ENCODE data around the gene SPC25. TPM values are rescaled to one million over a fixed set of nuclear protein-coding genes. Genes with fewer than 3 reads are reported as not detected.
"Not testable (repeated sequence)": the region's sequence is repeated elsewhere in the genome, so short reads cannot be mapped to it uniquely, and the experiment has no call there.

The SPC25 gene, protein sequence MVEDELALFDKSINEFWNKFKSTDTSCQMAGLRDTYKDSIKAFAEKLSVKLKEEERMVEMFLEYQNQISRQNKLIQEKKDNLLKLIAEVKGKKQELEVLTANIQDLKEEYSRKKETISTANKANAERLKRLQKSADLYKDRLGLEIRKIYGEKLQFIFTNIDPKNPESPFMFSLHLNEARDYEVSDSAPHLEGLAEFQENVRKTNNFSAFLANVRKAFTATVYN
- 0.18 and 0.95 TPM in 2 replicates for total RNA-seq

GRCh38 chr2:168890006-168890782, at the start of gene SPC25:
SPC25 (minus strand) TSS chr2:168890430; CDS start chr2:168889519, 911 bp downstream.
- Mint-ChIP-seq H3K4me1 (peaks cover 11% of the 10 kb centered on the region), H3K9me3 (no peaks in the 10 kb centered on the region), H3K4me3 (peak within 1 kb of the TSS; percentile 91), H3K27ac (no peak within 1 kb of the TSS), H3K27me3 (peaks cover 5% of the 10 kb centered on the region), H3K36me3 (ENCODE audit: low read depth) (peaks cover 3% of the 10 kb centered on the region)
- ATAC-seq (ENCODE audit: low read depth) = peak; percentile 100
- DNase-seq = peak; percentile 73
- ChIA-PET CTCF (no interaction called here), POLR2A (no interaction called here)
- TF ChIP-seq CTCF (IDR thresholded peaks at IDR 0.05) = no peak
- intact Hi-C loops (cut with micrococcal nuclease) = loop anchor here (5.0 to 10.0 kb wide), 2 partner anchors 175 to 433 kb away; partner anchors contain the start of gene CERS6

GRCh38 chr2:168939918-168940317, 49.7 kb upstream of the SPC25 start:
- Mint-ChIP-seq H3K27me3 (no peaks in the 10 kb centered on the region), H3K4me1 (no peaks in the 10 kb centered on the region), H3K36me3 (ENCODE audit: low read depth) (no peaks in the 10 kb centered on the region), H3K9me3 (no peaks in the 10 kb centered on the region), H3K4me3 (no peak overlapping the region), H3K27ac (no peak overlapping the region)
- intact Hi-C loops (cut with micrococcal nuclease) = no loop called here
- ChIA-PET POLR2A (no interaction called here), CTCF (interaction anchor here (0.8 to 3.6 kb wide), 2 partner anchors 9 to 21 kb away, joined by 3 to 12 read pairs; no protein-coding TSS in a partner anchor)
- DNase-seq (no peak), ATAC-seq (ENCODE audit: low read depth) (no peak)
- TF ChIP-seq CTCF (IDR thresholded peaks at IDR 0.05) = no peak

GRCh38 chr2:168939061-168939460, 48.8 kb upstream of the SPC25 start:
- no peaks in the 10 kb centered on the region for H3K36me3 Mint-ChIP-seq (ENCODE audit: low read depth)
- POLR2A ChIA-PET = no interaction called here
- H3K4me3 Mint-ChIP-seq = no peak overlapping the region
- H3K27ac Mint-ChIP-seq = no peak overlapping the region
- TF ChIP-seq CTCF (IDR thresholded peaks at IDR 0.05) = no peak
- no peak for DNase-seq
- H3K27me3 Mint-ChIP-seq = no peaks in the 10 kb centered on the region
- no peaks in the 10 kb centered on the region for H3K9me3 Mint-ChIP-seq
- no peak for ATAC-seq (ENCODE audit: low read depth)
- intact Hi-C loops (cut with micrococcal nuclease) = no loop called here
- CTCF ChIA-PET = interaction anchor here (0.7 to 3.6 kb wide), 2 partner anchors 10 to 24 kb away, joined by 3 to 12 read pairs; no protein-coding TSS in a partner anchor
- H3K4me1 Mint-ChIP-seq = no peaks in the 10 kb centered on the region

DNA sequence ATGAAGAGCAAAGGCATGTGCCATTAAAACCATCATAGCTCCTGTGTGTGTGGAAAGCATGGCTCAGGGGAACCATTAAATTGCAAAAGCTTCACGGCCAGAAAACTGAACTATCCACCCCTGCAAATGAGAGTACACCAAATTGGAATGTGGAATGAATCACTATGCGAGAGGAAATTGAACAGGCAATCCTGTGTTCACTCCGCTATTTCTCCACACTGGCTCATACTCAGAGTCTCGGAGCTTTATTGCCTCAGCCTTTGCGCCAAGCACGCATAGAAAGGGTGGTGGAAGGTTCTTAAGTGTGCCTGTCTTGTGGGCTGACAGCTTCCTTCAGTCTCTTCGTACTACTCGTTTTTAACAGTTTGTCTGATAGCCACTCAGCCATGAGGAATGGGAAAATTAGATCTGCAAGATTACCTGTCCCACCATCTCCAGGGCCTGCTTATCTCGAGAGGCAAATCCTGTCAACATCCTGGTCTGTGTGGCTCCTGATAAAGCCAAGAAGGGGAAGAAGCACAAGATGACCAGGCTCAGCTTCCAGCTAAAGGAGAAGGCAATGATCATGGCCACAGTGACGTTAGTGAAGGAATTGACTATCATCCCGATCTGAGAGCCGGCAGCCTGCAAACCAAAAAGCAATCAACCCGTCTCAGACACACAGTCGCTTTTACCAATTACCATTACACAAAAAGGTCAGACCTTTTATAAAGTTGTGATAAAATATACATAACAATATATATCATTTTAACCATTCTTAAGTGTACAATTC, 45.8 kb upstream of the SPC25 start:
- CTCF ChIA-PET = no interaction called here
- DNase-seq = no peak
- Mint-ChIP-seq H3K36me3 (ENCODE audit: low read depth) (no peaks in the 10 kb centered on the region), H3K4me3 (no peak overlapping the region), H3K4me1 (no peaks in the 10 kb centered on the region), H3K9me3 (no peaks in the 10 kb centered on the region), H3K27me3 (no peaks in the 10 kb centered on the region), H3K27ac (no peak overlapping the region)
- intact Hi-C loops (cut with micrococcal nuclease) = no loop called here
- POLR2A ChIA-PET = no interaction called here
- no peak for ATAC-seq (ENCODE audit: low read depth)
- no peak for TF ChIP-seq CTCF (IDR thresholded peaks at IDR 0.05)

DNA sequence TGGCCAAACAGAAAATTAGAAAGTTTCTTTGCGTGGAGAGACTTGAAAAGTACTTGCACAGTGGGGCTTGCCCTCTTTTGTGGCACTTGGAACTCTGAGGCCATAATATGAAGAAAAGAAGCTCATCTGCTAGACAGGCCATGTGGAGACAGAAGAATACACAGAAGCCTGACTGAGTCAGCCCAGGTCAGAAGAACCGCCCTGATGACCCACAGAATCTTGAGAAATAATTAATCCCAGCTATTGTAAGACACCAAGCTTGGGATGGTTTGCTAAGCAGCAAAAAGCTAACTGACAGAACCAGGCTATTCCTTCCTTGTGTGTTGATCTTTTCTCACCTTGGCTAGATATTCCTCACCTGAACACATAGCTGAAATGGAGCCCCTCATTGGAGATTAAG, 44.6 kb upstream of the SPC25 start:
- DNase-seq = no peak
- no peaks in the 10 kb centered on the region for H3K9me3 Mint-ChIP-seq
- intact Hi-C loops (cut with micrococcal nuclease) = no loop called here
- ChIA-PET POLR2A (no interaction called here), CTCF (no interaction called here)
- no peak overlapping the region for H3K27ac Mint-ChIP-seq
- no peak for ATAC-seq (ENCODE audit: low read depth)
- TF ChIP-seq CTCF (IDR thresholded peaks at IDR 0.05) = no peak
- H3K36me3 Mint-ChIP-seq (ENCODE audit: low read depth) = no peaks in the 10 kb centered on the region
- H3K27me3 Mint-ChIP-seq = no peaks in the 10 kb centered on the region
- H3K4me3 Mint-ChIP-seq = no peak overlapping the region
- H3K4me1 Mint-ChIP-seq = peaks cover 6% of the 10 kb centered on the region

DNA sequence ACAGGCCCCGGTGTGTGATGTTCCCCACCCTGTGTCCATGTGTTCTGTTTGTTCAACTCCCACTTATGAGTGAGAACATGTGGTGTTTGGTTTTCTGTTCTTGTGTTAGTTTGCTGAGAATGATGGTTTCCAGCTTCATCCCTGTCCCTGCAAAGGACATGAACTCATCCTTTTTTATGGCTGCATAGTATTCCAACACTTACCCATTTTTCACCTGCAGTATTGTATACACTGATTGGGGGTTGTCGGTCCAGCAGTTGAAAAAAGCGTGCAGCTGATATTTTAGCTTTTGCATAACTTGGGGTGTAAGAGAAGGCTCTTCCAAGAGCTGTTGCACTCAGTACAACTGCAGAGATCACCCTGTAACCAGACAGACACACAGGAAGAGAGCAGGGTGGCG, 41.9 kb upstream of the SPC25 start:
- POLR2A ChIA-PET; H3K27ac Mint-ChIP-seq; H3K4me3 Mint-ChIP-seq; CTCF ChIA-PET; H3K9me3 Mint-ChIP-seq; H3K27me3 Mint-ChIP-seq; H3K36me3 Mint-ChIP-seq (ENCODE audit: low read depth); intact Hi-C loops (cut with micrococcal nuclease); DNase-seq; ATAC-seq (ENCODE audit: low read depth): not testable (repeated sequence)
- H3K4me1 Mint-ChIP-seq = peaks cover 17% of the 10 kb centered on the region
